ENCODE measurements around the gene SETD1B.
A peak's percentile ranks its signal among the peaks of the same experiment; 100 is the strongest.
"Not testable (repeated sequence)": the region's sequence is repeated elsewhere in the genome, so short reads cannot be mapped to it uniquely, and the experiment has no call there.

SETD1B gene

DNA sequence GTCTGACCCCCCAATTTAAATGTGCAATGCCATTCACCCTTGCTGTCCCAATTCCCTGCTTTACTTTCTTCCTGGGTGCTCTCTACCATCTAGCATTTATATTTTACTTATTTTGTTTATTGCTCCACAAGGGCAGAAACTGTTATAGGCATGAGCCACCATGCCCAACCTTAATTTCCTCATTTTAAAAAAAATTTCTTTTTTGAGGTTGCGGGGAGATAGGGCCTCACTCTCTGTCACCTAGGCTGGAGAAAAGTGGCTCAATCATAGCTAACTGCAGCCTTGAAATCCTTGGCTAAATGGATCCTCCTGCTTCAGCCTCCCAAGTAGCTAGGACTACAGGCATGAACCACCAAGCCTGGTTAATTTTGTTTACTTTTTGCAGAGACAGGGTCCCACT lies 41.9 kb downstream of the SETD1B start:
- FAIRE-seq = no peak
- no peak for DNase-seq (ENCODE audit: insufficient read length, low spot score)

DNA sequence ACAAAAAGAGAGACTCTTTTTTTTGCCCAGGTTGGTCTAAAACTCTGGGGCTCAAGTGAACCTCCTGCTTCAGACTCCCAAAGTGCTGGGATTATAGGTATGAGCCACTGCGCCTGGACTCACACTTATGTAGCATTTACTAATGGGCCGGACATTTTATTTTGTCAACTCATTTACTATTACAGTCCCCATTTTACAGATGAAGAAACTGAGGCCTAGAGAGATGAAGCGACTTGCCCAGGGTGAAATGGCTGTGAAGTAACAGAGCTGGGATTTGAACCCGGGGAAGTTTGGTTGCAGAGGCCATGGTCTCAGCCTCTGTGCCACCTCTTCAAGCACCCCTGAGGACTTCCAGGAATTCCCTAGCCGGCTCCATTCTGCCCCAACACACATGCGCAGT lies 45.4 kb downstream of the SETD1B start:
- FAIRE-seq (no peak), DNase-seq (ENCODE audit: insufficient read length, low spot score) (no peak)

DNA sequence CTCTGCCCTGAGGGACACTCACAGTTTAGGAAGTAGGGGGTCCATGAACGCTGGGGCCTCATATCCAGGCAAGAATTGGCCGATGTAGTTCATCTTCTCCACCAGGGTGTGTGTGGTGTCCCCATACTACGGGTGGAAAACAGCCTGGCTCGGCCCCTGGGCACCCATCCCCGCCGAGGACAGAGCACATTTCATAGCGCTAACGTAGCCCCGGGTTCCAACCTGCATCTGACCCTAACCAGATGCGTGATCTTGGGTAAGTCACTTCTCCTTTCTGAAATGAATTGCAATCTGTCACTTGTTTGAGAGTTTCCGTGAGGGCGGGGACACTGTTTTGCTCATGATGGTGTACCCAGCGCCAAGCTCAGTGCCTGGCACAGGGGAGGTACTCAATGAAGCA lies 45.9 kb downstream of the SETD1B start:
- no peak for FAIRE-seq
- no peak for DNase-seq (ENCODE audit: insufficient read length, low spot score)

DNA sequence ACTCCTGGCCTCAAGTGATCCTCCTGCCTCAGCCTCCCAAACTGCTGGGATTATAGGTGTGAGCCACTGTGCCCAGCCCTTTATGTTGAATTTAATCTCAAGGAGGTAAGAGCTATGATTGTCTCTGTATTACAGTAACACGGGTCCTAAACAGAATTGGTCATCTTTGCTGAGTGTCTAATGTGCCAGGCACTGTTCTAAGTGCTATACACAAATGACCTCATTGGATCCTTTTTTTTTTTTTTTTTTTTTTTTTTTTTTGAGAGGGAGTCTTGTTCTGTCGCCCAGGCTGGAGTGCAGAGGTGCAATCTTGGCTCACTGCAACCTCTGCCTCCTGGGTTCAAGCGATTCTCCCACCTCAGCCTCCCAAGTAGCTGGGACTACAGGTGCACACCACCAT lies 48.6 kb downstream of the SETD1B start:
- FAIRE-seq; DNase-seq (ENCODE audit: insufficient read length, low spot score): not testable (repeated sequence)

DNA sequence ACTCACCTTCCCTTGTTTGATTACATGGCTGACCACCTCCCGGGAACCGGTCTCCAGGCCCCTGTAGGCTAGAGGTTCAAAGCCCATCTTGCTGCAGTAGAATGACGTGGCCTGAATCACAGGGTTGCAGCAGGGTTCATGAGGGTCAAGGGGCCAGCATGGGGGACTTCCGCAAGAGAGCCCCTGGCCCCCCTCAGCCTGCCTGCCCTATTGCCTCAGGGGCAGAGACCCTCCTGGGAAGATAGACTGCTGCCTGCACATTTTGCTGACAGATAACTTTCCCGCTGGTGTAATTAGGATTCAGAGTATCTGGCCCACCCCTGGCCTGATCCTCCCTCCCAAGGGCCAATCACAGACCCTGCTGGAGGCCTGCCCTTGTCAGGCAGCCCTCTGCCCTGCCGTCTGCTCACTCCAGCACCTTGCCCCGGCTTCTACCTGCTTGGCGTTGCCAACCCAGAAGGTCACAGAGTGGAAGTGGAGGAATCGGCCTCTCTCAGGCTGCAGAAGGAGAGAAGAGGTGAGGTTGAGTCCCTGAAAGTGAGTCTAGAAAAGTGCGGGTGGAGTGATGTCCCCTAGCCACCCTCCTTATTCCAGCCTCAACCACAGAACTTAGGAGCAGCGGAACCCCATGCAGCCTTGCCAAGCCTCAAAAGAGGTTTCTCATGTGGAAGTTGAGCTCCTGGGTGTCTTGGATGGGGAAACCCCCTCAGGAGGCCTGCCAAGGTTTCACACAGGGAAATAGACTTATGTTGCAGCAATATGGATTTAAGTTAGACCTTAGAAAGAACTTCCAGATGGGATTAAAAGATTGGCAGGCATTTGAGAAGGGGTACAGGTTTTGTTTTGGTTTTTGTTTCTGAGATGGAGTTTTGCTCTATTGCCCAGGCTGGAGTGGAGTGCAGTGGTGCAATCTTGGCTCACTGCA lies 53.8 kb downstream of the SETD1B start:
- DNase-seq (ENCODE audit: insufficient read length, low spot score) = no peak
- FAIRE-seq = no peak

DNA sequence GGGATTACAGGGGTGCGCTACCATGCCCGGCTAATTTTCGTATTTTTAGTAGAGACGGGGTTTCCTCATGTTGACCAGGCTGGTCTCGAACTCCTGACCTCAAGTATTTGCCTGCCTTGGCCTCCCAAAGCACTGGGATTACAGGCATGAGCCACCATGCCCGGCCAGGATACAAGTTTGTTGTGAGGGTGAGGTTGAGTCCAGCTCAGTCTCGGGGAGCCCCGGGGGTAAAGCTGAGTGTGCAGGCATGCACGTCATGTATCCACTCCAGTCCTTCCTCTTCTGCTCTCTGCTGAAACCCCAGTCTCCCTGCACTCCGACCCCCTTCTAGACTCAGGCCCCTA lies 54.5 kb downstream of the SETD1B start:
- no peak for FAIRE-seq
- DNase-seq (ENCODE audit: insufficient read length, low spot score) = no peak

DNA sequence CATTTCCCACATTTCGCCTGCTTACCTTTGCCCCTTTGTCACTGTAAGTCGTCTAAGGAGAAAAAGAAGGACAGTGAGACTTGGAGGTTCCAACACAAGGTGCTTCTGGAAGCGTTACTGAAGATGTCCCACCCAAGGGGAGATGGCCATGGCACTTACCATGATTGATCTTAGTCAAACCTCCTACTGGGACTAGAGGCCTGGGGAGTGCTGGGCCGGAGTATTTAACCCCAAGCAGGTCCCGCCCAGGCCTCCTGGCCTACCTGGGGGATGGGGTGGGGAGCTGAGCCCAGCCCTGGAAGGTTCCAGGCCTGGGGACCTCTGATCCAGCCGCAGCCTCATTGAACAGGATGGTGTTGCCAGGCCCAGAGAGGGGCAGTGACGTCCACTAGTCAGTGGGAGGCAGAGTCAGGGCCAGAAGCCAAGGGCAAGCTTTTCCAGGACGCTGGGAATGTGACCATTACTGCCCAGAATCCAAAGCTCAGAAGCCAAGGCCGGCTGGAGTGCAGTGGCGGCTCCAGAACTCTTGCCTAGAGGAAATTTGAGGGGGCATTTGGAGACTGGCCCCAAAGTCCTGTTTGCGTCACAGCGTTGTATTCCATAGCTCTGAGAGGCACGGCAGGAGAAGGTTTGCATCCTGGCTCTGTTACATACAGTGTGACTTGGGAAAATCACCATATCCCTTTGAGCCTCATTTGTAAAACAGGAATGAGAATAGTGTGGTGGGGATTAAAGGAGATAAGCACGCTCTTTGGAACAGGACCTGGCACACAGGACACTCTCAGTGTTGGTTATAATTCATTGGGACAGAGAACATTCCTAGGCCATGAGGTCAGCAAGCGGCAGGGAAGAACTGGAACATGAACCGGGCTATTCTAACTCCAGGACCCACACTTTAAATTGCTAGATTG lies 55.1 kb downstream of the SETD1B start, which contains the start of gene HPD:
TSS of gene HPD (minus strand) at position 198 of the 911 bp plus-strand sequence. CDS start at position 162, 36 bp downstream.
- peak; percentile 74 for FAIRE-seq
- DNase-seq (ENCODE audit: insufficient read length, low spot score) = peak; percentile 88

DNA sequence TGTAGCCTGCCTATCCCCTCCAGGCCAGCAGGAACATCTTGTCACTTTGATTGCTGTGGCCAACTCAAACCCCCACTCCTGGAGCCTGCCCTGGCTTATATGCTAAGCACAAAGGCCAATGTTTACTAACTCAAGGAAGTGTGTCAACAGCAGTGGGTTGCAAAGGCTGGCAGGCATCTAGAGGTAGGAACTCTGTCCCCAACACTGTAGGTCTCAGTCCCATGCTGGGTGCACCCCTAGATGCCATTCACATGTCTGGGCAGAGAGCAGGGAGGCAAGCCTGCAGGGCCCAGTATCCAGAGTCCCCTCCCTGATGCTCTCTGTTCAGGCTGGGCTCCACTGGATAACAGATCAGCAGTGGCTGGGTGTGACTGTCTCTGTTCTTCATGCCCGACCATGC lies 56.4 kb downstream of the SETD1B start:
- DNase-seq (ENCODE audit: insufficient read length, low spot score) = no peak

DNA sequence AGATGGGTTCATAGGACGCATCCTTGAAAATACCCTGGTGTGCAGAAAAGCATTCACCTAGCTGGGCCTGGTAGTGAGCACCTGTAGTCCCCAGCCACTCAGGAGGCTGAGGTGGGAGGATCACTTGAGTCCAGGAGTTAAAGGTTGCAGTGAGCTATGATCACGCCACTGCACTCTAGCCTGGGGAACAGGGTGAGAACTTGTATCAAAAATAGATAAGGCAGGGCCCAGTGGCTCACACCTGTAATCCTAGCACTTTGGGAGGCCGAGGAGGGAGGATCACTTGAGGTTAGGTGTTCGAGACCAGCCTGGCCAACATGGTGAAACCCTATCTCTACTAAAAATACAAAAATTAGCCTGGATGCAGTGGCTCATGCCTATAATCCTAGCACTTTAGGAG lies 56.9 kb downstream of the SETD1B start:
- DNase-seq (ENCODE audit: insufficient read length, low spot score); FAIRE-seq: not testable (repeated sequence)

More for the DNA sequence above, 56.4 kb downstream of the SETD1B start:
- FAIRE-seq = no peak

DNA sequence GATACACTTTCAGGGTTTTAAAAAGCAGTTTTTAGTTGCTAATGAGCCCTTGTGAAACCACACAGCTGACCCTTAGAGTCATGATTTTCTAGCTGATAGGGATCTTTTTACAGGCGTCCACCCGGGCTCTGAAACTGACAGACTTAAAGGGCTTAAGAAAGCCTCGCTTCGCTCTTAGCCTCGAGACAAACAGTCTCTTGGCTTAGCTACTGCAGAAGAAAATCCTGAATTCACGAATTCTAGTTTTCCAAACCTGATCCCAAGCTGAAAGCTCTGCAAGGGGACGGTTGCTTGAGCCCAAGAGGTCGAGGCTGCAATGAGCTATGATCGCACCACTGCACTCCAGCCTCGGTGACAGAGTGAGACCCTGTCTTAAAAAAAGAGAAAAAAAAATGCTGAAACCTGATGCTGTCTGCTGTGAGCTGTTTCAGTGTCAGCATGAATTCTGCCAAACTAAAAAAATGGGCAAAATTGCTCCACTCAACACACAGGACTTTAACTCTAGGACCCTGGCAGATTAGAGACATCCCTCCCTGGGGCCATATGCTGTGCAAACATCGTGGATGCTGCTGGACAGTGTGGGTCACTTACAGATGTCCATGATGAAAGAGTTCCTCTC lies 57.9 kb downstream of the SETD1B start:
- no peak for FAIRE-seq
- DNase-seq (ENCODE audit: insufficient read length, low spot score) = no peak

DNA sequence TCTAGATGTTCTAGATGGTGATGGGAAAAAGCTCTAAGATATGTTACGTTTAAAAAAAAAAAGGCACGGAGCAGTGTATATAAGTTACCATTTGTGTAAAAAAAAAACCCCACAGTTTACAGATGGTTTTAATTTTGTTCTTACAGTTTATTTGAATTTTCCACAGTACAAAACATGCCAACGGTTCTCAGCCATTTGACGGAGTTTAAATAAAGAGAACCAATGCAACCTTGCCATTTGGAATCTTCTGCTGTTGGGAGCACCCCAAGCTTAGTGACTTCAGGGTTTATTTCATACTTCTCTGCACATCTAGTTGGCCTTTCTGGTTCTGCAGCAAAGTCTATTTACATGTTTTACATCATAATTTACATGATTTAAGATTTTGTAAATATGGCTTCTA lies 62.5 kb downstream of the SETD1B start:
- DNase-seq (ENCODE audit: insufficient read length, low spot score) (no peak), FAIRE-seq (no peak)

DNA sequence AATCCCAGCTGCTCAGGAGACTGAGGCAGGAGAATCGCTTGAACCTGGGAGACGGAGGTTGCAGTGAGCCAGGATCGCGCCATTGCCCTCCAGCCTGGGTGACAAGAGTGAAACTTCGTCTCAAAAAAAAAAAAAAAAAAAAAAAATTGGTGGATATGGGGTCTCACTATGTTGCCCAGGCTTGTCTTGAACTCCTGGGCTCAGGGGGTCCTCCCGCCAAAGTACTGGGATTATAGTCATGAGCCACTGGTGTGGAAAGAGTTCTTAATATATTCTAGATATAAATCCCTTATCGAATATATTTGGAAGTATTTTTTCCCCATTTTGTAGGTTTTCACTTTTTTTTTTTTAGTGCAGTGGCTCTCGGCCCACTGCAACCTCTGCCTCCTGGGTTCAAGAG lies 65.4 kb downstream of the SETD1B start:
- not testable (repeated sequence) for DNase-seq (ENCODE audit: insufficient read length, low spot score); FAIRE-seq

DNA sequence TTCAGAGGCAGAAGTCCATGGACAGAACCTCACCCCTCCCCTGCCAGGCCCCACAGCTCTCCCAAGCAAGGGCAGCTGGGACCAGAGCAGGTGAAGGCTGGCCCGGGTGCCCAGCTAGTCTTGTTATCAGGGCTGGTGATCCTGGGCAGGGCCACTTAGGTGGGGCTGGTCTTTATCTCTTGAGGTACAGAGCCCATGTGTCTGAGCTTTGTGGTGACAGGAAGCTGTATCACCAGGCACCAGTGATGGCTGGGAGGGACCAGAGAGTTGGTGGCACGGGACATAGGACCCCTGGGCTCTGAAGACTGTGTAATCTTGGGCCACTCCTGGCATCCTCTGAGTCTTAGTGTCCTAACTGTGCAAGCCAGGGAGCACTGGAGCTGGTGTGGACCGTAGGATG lies 67.7 kb downstream of the SETD1B start:
- no peak for FAIRE-seq
- no peak for DNase-seq (ENCODE audit: insufficient read length, low spot score)

DNA sequence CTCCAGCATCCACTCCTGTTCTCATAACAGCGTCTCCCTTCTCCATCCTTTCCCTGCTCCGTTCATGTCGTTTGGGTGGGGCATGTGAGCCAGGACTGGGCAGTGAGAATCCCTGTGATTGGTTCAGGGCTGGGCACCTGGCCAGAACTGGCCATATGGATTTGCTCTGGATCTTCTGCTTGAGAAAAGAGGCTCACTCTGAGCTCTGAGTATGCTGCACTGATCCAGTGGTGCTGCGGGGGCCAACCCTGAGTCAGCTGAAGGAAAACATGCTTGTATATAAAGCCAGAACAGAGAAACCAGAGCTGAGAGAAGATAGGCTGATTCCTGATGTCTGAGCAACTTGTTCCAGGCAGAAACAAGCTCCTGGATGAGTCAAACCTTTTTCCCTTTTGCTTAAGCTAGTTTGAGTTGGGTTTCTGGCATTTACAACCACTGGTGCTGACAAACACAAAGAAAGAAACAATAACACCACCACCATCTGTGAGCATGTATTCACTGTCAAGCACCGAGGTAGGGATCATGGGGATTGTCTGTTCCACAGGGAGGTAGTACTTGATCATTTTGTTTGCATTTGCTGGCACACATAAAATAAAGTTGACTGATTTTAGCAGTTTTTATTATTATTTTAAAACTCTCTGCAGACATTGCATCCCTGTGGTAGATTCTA lies 68.9 kb downstream of the SETD1B start:
- FAIRE-seq = no peak

DNA sequence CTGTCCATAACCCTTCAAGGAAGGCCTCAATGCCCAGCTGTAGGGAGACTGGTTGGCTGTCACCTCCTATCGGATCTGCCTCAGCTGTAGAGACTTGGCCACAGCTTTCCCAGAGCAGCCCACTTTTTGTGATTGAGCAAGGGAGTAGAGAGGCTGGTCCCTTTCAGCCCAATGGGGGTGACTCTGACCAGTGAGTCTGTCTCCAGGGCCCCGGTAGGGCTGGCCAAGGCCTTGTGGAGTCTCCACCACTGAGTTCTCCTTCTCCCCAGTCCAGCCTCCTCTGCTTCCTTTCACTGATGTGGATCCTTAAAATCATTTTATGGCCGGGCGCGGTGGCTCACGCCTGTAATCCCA lies 69.4 kb downstream of the SETD1B start:
- DNase-seq (ENCODE audit: insufficient read length, low spot score) (no peak), FAIRE-seq (no peak)

More for the DNA sequence above, 68.9 kb downstream of the SETD1B start:
- DNase-seq (ENCODE audit: insufficient read length, low spot score) = peak; percentile 32

DNA sequence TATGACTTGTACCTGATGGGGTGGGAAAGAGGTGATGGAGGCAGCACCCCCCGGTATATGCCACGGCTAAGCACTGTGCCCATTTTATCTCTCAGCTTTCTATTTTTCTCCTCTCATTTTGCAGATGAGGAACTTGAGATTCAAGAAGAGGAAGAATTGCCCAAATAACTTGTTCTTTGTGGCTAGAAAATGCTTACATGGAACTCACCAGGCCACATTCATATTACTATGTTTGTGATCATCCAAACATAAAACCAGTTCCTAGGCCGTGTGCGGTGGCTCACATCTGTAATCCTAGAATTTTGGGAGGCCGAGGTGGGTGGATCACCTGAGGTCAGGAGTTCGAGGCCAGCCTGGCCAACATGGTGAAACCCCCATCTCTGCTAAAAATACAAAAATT lies 70.3 kb downstream of the SETD1B start:
- DNase-seq (ENCODE audit: insufficient read length, low spot score) = no peak
- no peak for FAIRE-seq

DNA sequence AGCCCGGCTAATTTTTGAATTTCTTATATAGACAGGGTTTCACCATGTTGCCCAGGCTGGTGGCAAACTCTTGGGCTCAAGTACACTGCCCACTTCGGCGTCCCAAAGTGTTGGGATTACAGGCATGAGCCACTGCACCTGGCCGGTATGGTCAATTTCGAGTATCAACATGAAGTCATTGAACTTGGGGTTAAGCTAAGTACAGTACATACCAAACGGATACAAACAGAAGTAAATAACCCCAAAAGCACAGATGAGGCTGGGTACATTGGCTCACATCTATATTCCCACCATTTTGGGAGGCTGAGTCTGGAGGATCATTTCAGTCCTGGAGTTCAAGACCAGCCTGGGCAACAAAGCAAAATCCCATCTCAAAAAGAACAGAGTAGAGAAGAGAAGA lies 71.8 kb downstream of the SETD1B start:
- DNase-seq (ENCODE audit: insufficient read length, low spot score) (no peak), FAIRE-seq (no peak)

DNA sequence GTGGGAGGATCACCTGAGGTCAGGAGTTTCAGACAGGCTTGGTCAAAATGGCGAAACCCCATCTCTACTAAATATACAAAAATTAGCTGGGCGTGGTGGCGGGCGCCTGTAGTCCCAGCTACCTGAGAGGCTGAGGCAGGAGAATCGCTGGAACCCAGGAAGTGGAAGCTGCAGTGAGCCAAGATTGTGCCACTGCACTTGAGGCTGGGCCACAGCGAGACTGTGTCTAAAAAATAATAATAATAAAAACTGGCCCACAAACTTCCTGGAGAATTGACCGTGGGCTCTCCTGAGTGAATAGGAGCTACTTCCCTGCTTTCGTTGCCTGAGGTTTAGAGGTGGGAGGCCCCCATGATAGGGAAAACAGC lies 72.3 kb downstream of the SETD1B start:
- not testable (repeated sequence) for FAIRE-seq; DNase-seq (ENCODE audit: insufficient read length, low spot score)
